ENCODE measurements around the gene USP10.

Gene USP10

DNA sequence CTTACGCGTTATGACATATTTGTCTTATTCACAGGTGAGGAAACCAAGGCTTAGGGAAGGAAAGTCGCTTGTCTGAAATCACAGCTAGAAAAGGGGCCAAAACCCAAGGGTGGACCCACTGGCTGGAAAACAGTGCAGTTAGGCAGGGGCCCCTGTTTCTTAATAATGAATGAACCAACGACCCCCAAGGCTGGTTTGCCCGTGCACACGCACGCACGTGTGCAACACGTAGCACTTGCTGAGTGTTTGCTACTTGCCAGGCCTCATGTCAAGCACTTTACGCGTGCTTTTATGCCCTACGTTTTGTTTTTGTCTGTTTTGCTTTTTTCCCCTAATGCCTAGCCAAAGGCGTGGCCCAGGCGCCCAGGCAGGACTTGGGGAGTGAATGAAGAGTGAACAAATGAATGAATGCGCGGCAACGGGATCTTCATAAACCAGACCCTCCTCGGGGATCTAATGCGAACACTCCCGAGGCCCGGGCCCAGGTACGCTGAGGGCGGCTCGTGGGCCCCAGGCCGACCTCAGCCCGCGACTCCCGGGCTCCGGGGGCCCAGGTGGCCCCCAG lies 571 bp upstream of the USP10 start:
- no peak for DNase-seq (ENCODE audit: low spot score)

DNA sequence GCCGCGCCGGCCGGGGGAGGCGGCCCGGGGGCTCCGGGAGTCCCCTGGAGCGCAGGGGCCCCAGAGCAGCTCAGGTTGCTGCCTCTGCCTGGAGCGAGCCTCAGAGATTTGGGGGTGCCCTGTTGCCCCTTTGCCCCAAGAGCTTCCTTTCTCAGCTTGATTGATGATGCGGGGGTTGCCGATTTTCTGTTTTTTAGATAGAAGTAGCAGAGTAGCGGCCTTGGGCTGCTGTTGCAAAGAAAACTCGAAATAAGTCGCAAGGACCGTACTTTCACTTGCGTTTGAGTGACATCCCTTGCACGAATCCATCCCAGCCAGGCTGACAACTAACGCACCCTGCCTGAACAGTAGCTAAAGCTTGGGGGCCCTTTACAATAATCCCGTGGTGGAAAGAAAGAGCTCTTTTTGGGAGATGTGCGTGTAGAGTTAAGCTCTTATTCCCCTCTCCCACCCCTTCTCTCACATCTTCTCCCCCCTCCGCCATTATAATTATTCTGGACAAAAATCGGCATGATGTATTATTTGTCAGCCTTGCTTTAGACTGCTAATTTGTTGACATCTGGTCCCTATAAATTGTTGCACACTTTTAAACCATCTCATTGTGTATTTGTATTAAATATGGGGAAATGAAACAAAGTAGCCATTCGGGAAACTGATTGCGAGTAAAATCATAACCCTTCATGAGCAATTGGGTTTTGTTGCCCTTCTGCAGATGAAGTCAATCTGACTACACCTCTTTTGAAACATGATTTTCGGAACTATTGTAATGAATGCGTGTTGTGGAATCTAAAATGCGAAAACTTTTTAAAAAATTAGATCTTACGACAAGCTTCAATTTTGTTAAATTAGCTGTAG lies 873 bp downstream of the USP10 start:
- DNase-seq (ENCODE audit: low spot score) = peak; percentile 21

DNA sequence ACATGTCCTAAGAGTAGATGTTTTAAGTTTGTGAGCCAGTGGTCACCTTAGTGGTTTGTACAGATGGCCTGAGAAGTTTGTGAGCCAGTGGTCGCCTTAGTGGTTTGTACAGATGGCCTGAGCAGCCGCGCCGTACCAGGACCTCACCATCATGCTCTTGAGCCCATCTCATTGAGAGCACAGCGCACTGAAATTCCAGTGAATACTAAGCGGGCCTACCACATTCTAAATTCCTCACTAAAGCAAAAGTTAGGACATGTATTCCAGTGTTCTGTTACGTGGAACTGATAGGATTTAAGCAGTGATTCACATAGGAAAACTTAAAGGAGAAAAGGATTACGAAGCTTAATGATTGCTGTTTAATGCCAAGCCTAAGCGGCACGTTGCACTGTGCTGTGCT lies 3.9 kb downstream of the USP10 start:
- no peak for DNase-seq (ENCODE audit: low spot score)

DNA sequence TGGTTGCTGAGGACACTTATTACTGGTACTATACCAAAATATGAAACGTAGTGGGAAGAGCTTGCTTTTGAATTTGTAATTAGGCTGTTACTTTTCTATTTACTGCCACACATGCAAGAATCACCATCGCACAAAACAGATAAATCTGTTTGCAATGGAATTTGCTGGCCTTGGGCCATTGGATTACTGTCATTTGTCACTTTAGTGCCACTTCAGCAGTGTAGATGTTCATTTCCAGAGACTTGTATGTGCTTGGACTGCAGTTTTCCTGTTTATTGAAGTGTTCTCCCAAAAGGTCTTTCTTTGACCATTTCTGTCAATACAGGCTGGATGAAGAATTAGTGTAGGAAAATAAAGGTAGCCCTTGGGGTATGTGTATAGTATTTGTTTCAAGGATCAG lies 4.5 kb downstream of the USP10 start:
- DNase-seq (ENCODE audit: low spot score) = no peak

DNA sequence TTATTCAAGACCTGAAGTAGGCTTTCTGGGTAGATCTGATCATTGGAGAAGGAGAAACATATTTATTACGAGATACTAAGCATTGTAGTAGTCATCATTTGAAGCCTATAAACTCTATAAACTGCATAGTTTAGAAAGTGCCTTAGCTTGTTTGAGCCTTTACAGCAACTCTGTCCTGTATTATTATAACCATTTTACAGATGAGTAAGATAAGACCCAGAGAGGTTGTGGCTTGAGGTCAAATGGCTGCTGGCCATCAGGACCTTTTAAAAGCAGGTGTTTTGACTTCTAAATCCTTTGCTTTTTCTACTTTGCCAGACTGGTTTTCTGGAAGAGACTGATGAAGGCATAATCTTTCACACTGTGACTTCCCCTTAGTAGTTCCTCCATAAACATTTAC lies 7.1 kb downstream of the USP10 start:
- no peak for DNase-seq (ENCODE audit: low spot score)

DNA sequence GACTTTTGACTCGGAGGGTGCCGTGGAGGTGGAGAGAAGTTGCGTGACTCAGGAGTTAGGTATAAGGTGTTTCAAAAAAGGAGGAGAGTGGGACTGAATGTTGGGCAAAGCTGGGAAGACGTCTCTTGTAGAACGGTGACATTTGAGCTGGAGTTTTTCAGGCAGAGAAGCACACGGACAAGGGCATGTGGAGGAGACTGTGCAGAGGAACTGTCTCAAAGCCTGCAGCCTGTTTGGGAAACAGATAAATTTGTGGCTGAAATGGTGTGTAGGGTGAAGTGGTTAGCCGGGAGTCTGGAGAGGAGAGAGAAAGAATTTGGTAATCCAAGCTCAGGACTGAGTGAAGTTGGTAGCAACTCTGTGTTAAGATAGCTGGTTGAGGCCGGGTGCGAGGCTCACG lies 9.8 kb downstream of the USP10 start:
- DNase-seq (ENCODE audit: low spot score) = no peak

DNA sequence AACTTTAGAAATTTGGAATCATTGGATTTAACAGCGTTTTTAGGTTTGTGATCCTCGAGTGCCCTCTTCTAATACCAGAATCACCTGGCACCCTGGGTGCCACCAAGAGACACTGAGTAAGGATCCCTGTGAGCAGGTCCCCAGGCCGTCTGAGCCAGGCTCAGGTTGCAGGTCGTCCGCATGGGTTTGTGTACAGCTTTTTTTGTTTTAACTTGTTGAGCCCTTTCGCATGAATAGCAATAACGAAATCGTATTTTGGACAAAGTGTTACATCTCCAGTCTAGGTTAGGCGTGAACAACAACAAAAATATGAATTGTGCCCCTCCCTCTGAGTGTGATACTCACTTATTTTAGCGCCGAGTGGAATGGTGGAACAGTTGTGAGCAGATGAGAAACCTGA lies 10.9 kb downstream of the USP10 start:
- DNase-seq (ENCODE audit: low spot score) = no peak

DNA sequence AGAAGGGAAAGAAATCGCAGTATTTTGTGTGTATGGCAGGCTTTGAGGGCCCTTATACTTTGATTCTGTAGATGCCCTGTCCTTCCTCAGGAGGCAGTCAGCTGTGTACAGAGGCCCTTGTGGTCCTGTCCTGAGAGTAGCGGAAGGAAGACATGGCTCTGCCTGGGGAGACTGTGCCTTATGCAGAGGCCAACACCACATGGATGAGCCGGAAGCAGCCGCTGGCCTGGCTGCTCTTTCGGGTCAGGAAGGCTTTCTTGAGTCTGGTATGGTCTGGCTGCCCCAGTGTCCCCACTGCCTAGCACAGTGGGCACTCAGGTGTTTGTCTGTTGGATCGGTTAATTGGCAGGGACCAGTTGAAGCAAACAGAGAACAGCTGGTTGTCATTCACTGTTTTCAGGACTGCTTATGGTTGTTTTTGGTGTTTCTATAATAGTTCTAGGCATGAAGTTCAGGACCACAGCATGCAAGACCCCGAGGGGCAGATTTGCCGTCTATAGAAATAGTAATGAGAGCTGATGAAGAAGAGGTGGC lies 12.4 kb downstream of the USP10 start:
- DNase-seq (ENCODE audit: low spot score) = no peak

DNA sequence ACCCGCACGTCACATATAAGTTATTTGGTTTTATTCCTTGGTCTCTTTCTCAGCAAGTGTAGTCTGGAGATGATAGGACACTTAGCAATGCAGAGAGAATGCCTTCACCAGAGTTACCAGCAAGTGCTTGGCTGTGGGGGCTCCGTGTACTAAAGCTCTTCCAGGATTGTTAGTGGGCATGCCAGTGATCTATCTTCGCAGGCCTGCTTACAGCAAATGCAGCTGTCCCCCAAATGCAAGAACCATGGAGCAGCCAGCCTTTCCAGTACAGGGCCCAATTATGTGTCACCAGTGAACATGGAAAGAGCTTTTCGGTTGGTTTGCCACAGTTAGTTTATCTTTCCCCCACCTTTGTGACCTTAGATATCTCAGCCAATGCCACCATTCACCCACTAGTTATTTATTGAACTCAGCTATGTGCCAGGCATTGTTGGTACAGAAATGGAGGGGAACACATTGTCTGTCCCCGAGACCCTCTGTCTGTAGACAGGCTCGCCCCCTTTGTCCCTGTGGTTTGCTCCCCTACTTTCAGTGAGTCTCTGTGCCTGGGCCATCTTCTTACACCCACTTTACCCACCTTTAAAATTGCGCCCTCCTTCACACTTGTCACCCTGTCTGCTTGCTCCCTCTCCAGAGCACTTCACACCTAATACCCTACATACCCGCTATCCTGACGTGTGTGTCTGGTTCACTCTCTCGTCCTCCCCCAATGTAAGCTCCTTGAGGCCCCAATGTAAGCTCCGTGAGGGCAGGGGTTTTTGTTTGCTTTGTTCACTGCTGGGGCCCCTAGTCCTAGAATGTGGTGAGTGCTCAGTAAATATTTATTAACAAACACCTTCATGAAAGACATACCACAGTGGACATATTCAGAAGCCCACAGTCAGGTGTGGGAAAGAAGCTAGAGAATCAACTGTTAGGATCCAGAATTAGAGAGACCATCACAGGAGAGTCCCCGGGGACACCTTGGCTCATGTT lies 13.3 kb downstream of the USP10 start:
- DNase-seq (ENCODE audit: low spot score) = no peak

DNA sequence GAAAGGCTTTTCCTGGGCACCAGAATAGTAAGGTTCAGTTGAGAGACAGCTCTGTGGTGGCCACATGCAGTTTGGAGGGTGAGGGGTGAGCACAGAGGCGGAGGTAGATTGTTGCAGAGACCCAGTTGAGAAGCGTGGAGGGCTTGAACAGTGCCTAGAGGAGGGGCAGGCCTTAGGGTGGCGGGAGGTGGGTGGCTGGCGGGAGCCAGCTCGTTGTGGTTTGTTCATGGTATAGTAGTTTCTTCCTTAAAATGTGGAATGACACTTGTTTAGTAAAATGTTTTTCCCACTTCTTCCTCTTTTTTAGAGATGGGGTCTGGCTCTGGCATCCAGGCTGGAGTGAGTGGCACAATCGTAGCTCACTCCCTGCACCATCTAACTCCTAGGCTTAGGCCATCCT lies 14.2 kb downstream of the USP10 start:
- DNase-seq (ENCODE audit: low spot score) = no peak

DNA sequence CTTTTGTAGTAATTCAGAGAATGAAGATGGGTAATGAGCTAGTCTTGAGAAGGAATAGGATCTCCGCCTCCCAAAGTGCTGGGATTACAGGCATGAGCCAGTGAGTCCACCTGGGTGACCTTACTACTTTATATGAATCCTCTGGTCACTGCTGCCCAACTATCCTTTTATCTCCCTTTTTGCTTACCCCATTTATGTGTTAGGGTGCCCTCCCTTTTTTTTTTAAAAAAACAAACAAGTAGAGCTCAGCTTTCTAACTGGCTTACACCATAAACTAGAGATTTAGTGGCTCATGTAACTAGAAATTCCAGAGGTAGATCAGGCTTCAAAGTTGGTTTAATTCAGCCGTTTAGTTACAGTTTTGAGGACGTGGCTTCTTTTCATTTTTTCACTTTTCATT lies 15.6 kb downstream of the USP10 start:
- no peak for DNase-seq (ENCODE audit: low spot score)

DNA sequence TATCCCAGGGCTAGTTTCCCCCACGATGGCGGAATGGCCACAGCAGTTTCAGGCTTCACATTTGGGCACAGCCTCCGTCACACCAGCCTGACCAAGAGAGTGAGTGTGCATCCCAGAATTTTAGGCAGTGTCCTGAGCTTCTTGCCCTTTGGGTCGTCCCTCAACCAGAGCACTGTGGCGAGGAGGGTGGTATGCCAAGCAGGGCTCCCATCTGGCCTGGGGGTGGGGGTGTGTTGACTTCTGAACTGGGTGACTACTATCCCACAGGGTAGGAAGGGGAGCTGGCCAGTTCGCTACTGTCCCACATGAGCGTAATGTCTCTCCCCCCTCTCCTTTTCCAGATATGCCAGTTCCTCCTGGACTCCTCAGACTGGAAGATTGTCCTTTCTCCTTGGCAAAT lies 16.1 kb downstream of the USP10 start:
- no peak for DNase-seq (ENCODE audit: low spot score)

DNA sequence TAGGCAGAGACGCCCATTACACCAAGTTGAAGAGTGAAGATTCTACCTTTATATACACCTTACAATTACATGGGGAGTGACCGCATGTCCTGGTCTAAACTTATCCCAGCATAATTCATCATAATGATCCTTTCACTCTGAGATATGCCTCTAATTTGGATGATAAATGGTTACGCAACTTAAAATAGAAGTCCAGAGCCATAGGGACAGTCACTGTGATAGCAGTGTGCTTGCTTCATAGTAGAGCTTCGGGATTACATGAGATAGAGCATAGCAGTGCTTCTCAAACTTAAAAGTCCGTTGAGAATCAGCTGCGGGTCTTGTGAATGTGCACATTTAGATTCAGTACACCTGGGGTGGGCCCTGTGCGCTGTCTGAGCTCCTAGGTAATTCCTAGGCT lies 16.9 kb downstream of the USP10 start:
- no peak for DNase-seq (ENCODE audit: low spot score)

DNA sequence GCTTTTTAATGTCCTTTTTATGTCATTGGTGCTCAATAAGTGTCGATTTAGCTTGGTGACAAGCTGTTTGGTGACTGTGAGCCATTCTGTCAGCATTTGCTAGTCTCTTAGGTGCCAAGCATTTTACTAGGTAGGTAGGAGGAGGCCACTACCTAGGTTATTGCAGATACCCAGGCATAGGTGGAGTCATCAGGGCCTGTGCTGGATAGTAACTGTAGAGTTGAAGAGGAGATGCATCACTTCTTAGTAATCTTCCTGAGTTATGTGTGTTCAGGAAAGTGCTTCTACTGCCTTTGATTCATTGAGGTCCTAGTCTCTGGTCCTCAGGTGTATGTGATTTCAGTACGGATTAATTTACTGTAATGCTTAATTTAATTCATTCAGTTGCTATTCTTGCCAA lies 17.7 kb downstream of the USP10 start:
- DNase-seq (ENCODE audit: low spot score) = no peak

DNA sequence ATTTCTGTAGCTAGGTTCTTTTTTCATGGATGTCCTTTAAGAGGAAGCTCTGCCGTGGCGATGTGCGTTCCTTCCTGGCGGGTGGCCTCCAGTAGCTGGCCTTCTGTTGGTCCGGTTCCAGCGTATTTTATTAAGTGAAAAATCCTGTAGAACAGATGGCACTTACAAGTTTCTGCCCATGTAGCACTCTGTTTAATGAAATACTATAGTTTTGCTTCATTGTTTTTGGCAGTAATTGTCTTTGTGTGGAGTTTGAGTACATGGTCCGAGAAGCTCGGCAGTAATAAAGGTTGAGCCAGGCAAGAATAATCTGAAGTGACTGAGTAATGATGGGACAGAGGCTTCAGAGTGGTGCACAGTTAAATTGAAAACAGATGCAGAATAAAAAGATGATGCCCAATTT lies 20.4 kb downstream of the USP10 start:
- DNase-seq (ENCODE audit: low spot score) = peak; percentile 55

DNA sequence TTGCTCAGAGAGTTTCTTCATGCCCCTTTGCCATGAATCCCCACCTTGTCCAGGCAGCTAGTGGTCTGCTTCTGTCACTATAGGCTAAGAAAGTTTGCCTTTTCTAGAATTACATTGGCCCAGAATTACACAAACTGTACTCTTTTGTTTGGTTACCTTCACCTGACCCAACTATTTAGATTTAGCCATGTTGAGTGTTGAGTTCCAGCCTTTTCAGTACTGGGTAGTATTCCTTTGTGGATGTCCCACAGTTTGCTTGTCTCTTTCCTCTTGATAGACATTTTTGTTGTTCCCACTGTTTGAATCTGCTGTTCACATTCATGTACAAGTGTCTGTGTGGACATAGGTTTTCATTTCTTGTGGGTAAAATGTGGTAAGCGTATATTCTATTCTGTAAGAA lies 22.3 kb downstream of the USP10 start:
- no peak for DNase-seq (ENCODE audit: low spot score)

DNA sequence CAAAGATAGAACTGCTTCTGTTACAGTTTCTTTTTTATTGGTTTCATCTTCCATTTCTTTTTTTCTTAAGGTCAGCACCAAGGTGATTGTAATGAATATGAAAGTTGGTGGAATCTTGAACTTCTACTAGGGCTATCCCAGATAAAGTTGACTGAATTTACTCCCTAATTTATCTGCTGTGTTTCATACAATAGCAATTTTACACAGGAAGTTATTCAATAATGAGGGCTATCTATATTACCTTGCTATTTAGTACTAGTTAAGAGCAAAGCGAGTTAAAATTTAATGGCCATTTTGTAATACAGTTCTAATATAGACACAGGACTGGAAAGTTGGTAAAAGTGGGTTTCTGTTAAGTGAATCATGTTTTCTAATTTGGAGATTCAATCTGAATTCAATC lies 24.1 kb downstream of the USP10 start:
- no peak for DNase-seq (ENCODE audit: low spot score)

DNA sequence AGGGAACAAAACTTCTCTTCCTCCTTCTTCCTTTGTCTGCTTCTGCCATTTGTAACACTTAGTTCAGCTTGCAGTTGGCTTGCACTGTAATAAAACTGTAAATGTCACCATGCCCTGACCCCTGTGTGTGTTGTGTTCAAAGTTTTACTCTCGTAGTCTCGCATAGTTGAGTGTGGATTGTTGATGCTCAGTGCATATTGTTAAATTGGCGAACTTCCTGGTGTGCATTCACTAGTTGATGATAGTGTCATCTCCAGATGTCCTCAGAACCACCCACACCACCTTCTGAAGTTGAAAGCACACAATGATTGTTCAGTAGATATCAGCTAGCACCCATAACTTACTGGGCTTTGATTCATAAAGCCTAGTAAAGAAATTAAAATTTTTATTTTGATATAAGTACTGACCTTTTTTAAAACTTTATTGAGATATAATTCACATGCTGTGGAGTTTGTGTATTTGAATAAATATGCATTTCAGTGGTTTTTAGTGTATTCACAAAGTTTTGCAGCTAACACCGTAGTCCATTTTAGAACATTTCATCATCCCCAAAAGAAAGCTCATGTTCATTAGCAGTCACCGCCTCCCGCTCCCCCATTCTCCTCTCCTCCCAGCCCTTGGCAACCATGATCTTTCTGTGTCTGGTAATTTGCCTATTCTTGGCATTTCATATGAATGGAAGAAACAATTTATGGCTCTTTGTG lies 25.0 kb downstream of the USP10 start:
- no peak for DNase-seq (ENCODE audit: low spot score)

DNA sequence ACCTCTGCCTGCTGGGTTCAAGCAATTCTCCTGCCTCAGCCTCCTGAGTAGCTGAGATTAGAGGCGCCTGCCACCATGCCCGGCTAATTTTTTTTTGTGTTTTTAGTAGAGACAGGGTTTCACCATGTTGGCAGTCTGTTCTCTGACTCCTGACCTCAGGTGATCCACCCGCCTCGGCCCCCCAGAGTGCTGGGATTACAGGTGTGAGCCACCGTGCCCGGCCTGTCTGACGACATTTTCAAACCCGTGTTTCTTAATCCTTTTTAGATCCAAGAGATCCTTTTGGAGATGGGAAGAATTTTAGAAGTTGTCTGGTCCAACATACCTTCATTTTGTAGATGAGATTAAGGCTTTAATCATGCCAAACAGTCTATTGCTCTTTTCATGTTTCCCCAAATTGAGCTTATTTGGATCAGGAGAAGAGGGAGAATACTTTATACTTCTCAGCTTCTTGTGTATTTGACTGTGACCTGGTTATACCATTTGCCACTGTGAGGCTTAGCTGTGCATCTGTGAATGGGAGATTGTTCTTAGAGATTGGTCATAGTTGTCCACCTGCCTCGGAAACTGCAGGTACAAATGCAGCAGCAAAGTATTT lies 25.8 kb downstream of the USP10 start:
- no peak for DNase-seq (ENCODE audit: low spot score)

DNA sequence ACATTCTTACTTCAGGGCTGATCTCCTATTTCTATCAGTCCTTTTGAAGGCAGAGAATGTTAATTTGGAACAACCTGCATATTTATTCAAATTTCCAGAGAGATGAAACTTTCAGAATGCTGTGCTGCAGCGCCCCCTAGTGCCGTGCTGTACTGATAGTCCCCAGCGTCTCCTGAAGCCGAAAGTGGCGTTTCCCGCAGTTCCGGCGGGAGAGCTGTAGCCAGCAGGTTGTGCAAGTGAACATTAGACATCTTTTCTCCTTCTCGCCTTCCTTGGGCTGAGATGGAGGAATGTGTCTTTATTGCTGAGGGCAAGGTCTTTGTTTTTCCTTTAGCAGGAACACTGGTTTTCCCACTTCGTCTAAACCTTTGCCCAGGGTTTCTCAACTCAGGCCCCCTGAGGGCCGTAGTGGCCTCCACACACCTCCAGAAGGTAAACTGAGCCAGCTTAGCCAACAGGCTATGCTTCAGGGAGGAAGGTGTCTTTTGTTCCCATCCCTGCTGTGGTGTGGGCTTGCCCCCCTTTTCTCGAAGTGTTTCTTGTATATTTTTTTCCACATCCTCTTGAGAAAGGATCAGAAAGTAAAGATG lies 26.4 kb downstream of the USP10 start:
- peak; percentile 83 for DNase-seq (ENCODE audit: low spot score)

Measured in AG20443 (cell line).